PC-3 (cell line): ENCODE measurements around the gene KRTAP10-7.

ENCODE experiments used
- EZH2 ChIP-seq: fragments of 300-600 bp; sonication (generic); IDR thresholded peaks from one replicate; pipeline ENCODE4 v1.6.1; 2017; ENCODE audit warnings: antibody characterized with exemption, mild to moderate bottlenecking, low read length; ENCODE audit not compliant: unreplicated experiment
- EZH2phosphoT487 ChIP-seq: fragments of 300-600 bp; sonication (generic); IDR thresholded peaks from 2 replicates; pipeline ENCODE4 v1.6.1; 2018; ENCODE audit warnings: mild to moderate bottlenecking, antibody characterized with exemption, low read length, borderline replicate concordance
- TF ChIP-seq, protein P1 (sequence below): fragments of 300-600 bp; sonication (generic); conservative IDR thresholded peaks from 2 replicates; pipeline ENCODE4 v1.5.1; 2017; ENCODE audit warnings: antibody characterized with exemption, low read depth, mild to moderate bottlenecking, low read length

DNA sequence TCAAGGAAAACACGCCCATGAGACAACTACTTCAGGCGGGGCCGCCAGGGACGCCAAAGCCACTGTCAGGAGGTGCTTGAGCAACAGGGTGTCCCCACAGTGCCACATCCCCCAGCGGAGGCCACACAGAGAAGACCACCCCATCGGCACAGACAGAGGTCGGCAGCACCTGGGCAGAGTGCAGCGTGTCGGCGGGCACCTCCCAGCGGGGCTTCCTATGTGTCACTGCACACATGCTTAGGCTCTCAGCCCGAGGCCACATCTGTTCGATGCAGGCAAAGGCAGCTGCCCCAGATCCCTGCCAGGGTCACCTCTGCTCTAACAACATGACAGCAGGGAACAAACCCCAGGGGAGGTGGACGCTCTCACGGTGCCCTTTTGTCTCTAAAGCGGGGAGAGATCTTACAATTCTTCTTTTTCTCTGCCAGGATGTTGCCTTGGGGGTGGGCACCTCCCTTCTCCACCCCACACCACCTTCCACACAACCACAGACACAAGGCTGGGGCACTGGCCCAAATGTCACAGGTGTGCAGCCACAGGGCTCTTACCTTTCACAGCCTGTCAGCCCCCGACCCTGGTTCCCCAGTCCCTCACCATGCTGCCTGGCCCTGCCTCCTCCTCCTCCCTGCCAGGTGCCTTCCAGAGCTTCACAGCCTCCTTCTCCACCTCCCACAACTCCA lies 15.7 kb downstream of the KRTAP10-7 start:
- TF ChIP-seq, protein P1, sequence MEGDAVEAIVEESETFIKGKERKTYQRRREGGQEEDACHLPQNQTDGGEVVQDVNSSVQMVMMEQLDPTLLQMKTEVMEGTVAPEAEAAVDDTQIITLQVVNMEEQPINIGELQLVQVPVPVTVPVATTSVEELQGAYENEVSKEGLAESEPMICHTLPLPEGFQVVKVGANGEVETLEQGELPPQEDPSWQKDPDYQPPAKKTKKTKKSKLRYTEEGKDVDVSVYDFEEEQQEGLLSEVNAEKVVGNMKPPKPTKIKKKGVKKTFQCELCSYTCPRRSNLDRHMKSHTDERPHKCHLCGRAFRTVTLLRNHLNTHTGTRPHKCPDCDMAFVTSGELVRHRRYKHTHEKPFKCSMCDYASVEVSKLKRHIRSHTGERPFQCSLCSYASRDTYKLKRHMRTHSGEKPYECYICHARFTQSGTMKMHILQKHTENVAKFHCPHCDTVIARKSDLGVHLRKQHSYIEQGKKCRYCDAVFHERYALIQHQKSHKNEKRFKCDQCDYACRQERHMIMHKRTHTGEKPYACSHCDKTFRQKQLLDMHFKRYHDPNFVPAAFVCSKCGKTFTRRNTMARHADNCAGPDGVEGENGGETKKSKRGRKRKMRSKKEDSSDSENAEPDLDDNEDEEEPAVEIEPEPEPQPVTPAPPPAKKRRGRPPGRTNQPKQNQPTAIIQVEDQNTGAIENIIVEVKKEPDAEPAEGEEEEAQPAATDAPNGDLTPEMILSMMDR = no peak
- TF ChIP-seq EZH2 (no peak), EZH2phosphoT487 (no peak)
